ENCODE data around the gene ATF4.

DNA sequence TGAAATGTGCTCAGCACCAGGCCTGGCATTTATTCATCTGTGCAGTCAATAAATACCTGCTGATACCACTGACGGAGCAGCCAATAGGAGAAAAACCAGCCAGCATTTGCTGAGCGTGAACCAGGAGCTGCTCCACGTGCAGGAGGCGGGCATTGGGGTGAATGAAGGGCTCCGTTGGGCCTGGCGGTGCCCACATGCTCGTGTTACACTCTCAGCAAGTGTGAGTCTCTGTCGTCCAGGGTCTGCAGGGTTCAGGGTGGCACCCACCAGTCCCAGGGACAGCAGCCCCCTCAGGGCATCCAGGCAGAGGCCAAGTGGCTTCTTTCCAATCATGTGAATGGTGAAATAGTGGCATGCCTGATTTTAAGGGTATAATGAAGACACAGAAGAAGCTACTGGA is 16.3 kb downstream of the ATF4 start:
- TF ChIP-seq, protein P1, sequence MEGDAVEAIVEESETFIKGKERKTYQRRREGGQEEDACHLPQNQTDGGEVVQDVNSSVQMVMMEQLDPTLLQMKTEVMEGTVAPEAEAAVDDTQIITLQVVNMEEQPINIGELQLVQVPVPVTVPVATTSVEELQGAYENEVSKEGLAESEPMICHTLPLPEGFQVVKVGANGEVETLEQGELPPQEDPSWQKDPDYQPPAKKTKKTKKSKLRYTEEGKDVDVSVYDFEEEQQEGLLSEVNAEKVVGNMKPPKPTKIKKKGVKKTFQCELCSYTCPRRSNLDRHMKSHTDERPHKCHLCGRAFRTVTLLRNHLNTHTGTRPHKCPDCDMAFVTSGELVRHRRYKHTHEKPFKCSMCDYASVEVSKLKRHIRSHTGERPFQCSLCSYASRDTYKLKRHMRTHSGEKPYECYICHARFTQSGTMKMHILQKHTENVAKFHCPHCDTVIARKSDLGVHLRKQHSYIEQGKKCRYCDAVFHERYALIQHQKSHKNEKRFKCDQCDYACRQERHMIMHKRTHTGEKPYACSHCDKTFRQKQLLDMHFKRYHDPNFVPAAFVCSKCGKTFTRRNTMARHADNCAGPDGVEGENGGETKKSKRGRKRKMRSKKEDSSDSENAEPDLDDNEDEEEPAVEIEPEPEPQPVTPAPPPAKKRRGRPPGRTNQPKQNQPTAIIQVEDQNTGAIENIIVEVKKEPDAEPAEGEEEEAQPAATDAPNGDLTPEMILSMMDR (IDR thresholded peaks at IDR 0.05; ENCODE audit: control extremely low read depth in 1 of 3, insufficient read depth in 1 of 3, low read depth in 1 of 3, low read length in 3 of 3) = no peak
- TF ChIP-seq TBP (IDR thresholded peaks at IDR 0.05; ENCODE audit: low read depth, low read length) = no peak
- no peak for TF ChIP-seq YY1 (IDR thresholded peaks at IDR 0.05; ENCODE audit: low read depth, low read length)
- no peak for TF ChIP-seq RAD21 (IDR thresholded peaks at IDR 0.05 in 1 of 2, conservative IDR thresholded peaks at IDR 0.05 in 1 of 2; ENCODE audit: low read depth in 2 of 2, low read length in 2 of 2)
- no peak for TF ChIP-seq TCF12 (IDR thresholded peaks at IDR 0.05; ENCODE audit: low read depth, low read length)
- TF ChIP-seq SIN3A (conservative IDR thresholded peaks at IDR 0.05 in 1 of 2, IDR thresholded peaks at IDR 0.05 in 1 of 2; ENCODE audit: low read depth in 1 of 2, low read length in 2 of 2) = no peak
- TF ChIP-seq ZNF274 (IDR thresholded peaks at IDR 0.05; ENCODE audit: borderline replicate concordance, extremely low read depth, low read length) = no peak
- TF ChIP-seq POLR2A (IDR thresholded peaks at IDR 0.05; ENCODE audit: control extremely low read depth in 1 of 2, low read depth in 2 of 2, low read length in 2 of 2) = no peak
- no peak for TF ChIP-seq TEAD4 (IDR thresholded peaks at IDR 0.05; ENCODE audit: low read depth, low read length)
- TF ChIP-seq JUN (IDR thresholded peaks at IDR 0.05; ENCODE audit: low read depth, low read length) = no peak
- TF ChIP-seq HDAC6 (IDR thresholded peaks at IDR 0.05; ENCODE audit: low read depth, low read length) = no peak
- TF ChIP-seq BACH1 (IDR thresholded peaks at IDR 0.05; ENCODE audit: low read length) = no peak

Data from H1 (cell line).